Head of caudate nucleus (tissue), 42 donors: Measurements from ENCODE around the gene GNS.
A peak's percentile ranks its signal among the peaks of the same experiment; 100 is the strongest.
"Not testable (repeated sequence)": the region's sequence is repeated elsewhere in the genome, so short reads cannot be mapped to it uniquely, and the experiment has no call there.

Source experiments
- DNase-seq, 42 donors: peaks; one replicate each; pipeline versions ENCODE4 v3.0.0 to v3.0.0-alpha.2; 2020 to 2021; ENCODE audit warnings: mixed read lengths in 7 of 42
- intact Hi-C: fragments of 100-400 bp; cut with DNase I; formaldehyde crosslinking; loops from one replicate; pipeline ENCODE4 v1.15.0; 2022

GNS gene

DNA sequence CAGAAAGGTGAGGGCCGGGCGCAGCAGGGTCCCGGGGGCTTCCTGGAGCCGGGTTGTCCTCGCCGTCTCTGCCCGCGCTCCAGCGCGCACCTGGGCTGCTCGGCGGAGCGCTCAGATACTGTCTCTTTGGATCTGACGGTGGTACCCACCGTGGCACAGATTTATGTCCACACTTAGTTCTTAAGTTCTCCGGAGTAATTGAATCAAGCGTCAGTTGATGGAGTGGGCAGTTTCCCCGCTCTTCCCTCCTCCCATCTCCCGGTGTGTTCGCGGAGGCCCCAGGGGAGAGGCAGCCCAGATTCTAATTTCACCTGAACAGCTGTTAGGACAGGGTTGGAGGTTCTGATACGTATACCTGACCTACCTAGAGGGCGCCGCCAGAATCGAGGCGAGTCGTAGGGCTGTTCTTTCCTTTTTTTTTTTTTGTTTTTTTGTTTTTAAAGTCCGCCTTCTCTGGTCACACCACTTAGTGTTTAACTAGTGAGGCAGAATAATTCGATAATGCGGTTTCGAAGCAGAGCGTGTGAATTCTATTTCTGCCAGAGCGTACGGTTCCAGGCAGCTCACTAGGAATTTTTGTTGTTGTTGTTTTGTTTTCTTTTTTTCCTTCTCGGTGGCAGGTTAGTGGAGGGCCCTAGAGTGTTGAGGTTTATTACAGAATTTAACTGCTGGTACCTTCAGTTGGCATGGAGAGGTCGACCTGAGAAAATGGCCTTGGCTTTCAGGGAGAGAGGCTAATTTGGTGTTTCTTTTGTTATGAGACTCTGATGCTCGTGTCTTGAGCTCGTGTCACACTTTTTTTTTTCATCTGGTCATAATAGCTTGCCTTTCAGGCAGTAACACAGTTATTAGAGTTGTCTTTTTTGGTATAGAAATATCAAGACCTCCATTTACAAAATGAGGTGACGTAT is 22.3 kb upstream of the GNS start:
- intact Hi-C loops, result no loop called here
- no peak for DNase-seq

DNA sequence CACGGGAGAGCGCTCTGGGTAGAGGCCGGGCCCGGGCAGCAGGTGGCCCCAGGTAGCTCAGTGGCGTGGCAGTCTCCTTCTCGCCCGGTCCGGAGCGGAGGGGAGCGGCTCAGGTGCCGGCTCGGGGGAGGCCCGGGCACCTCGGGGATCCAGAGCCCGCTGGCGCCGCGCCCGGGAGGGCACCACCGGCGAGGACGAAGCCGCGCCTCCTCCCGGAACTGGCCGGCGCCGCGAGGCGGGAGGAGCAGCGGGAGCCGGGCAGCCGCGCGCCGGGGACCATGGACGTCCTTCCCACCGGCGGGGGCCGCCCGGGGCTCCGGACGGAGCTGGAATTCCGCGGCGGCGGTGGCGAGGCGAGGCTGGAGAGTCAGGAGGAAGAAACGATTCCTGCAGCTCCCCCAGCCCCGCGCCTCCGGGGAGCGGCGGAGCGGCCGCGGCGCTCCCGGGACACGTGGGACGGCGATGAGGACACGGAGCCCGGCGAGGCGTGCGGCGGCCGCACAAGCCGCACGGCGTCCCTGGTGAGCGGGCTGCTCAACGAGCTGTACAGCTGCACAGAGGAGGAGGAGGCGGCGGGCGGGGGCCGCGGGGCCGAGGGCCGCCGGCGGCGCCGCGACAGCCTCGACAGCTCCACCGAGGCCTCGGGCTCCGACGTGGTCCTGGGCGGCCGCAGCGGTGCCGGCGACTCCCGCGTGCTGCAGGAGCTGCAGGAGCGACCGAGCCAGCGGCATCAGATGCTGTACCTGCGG is 21.5 kb upstream of the GNS start:
- peak in 24 of 42 donors; percentile 4 to 51 (median 21) for DNase-seq
- intact Hi-C loops, result no loop called here

DNA sequence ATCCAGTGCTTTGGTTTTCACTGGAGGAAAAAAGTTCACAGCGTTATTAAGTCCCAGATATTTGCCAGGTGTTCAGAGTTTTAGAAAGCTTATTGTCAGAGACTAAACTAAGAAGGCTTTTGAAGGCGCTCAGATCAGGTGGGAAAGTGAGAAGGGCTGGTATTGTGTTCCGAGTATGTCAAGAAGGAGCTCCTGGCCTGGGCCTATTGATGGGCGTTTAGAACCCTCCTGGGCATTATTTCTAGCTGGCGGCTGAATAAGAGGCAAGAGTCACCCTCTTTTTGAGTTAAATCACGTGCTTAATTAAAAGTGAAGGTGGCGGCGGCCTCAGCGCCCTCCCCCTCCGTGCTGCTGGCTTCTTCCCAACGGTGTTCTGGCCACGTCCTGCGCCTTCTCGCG is 20.9 kb upstream of the GNS start:
- DNase-seq, result no peak
- intact Hi-C loops, result no loop called here

DNA sequence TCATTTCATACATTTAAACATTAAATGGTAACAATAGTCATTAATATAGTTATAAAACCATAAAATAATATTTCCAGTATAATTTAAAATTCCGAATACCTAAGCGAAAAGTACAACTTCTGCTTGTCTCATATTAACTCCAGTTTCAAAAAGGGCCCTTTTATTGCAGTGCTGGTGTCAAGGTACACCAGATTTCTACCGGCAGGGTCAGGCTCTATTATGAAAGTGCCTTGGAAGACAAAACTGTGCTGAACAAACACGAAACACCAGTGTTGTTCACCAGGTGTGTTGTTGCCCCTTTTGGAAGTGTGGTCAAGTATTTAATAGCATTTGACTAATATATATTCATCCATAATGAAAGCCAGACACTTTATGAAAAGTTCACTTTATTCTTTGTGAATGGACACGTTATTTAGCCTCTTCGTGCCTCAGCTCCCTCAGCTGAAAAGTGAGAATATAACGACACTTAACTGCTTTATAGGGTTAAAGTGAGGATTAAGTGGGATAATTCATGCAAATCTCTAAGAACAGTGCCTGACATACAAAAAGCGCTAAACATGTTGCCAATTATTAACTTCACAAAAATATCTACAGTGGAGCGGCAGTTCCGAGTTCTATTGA is 20.3 kb upstream of the GNS start:
- no peak for DNase-seq
- intact Hi-C loops, result no loop called here

DNA sequence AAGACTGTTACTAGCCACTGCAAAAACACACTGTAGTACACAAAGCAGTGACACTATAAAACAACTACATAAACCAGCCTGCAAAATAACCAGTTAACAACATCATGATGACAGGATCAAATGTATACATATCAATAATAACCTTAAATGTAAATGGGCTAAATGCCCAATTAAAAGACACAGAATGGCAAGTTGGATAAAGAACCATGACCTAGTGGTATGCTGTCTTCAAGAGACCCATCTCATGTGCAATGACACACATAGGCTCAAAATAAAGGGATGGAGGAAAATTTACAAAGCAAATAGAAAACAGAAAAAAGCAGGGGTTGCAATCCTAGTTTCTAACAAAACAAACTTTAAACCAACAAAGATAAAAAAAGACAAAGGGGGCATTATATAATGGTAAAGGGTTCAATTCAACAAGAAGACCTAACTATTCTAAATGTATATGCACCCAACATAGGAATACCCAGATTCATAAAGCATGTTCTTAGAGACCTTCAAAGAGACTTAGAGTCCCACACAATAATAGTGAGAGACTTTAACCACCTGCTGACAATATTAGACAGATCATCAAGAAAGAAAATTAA is 16.0 kb upstream of the GNS start:
- DNase-seq, intact Hi-C loops: not testable (repeated sequence)

DNA sequence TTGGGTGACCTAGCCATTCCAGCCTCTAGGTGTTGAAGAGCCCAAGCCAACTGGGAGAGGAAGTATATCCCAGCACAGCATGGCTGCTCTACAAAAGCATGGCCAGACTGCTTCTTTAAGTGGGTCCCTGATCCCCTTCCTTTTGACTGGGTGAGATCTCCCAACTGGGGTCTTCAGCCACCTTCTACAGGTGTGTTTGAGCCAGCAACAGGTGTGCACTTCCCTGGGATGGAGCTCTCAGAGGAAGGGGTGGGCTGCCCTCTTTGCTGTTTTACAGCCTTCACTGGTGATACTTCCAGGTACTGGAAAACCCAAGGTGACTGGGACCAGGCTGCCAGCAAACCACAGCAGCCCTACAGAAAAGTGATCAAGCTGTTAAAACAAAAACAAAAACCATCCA is 14.2 kb upstream of the GNS start:
- no peak for DNase-seq
- intact Hi-C loops, result no loop called here

DNA sequence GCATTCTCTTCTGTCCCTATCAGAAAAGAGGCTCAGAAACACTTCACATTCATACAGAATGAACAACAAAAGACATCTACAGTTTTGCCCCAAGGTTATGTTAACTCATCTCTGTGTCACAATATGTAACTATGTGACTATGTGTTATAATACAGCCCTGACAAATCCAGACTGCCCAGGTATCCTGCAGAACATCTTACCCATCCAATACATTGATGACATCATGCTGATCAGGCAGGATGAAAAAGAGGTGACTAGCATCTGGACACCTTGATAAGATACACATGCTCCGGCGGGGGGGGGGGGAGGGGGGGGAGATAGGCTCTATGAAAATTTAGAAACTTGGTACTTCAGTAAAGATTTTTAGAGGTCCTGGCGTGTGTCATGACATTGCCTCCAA is 8.3 kb upstream of the GNS start:
- intact Hi-C loops, result no loop called here
- DNase-seq, result no peak

DNA sequence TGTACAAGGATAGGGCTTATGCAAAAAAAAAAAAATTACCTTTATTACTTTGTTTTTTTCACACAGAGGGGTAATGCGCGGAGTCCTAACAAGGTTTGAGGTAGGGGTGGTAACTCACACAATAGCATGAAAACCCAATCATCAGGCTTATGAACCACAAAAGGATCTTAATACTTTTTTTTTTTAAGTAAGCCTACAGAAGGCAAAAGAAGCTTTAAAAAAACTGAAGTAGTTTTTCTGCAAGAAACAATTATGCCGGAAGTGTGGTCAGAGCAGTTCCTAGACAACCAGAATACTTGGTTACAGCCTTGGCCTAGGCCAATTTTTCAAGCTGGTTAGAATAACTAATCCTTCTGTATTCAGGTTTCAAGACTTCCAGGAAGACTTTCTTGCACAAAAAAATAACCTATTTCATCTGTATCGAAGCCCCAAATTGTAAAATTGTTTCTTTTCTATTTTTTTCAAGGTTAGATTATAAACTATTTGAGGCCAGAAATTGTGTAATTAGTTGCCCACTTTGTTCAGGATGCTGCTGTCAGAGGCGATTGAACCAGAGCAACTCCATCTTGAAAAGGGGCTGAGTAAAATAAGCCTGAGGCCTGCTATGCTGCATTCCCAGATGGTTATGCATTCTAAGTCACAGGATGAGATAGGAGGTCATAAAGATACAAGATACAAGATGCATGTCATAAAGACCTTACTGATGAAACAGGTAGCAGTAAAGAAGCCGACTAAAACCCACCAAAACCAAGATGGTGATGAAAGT is 1.8 kb upstream of the GNS start:
- intact Hi-C loops, result no loop called here
- no peak for DNase-seq

DNA sequence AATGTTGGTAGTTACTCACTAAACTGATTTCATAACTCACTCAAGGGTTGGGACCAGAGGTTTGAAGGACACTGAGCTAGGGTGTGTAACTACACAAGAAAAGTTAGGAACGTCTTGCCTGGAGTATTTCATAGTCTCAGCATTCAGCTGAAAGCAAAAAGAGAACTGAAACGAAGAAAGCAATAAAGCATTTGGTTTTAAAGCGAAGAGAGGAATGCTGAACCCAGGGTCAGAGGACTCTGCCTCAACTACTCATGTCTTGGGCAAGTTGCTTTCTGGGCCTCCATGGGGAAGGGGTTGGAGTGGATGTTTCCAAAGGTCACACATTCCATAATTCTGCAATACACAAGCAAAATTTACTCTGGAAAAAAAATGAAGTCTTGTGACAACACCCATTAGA is 1.4 kb downstream of the GNS start:
- intact Hi-C loops, result no loop called here
- DNase-seq, result no peak

DNA sequence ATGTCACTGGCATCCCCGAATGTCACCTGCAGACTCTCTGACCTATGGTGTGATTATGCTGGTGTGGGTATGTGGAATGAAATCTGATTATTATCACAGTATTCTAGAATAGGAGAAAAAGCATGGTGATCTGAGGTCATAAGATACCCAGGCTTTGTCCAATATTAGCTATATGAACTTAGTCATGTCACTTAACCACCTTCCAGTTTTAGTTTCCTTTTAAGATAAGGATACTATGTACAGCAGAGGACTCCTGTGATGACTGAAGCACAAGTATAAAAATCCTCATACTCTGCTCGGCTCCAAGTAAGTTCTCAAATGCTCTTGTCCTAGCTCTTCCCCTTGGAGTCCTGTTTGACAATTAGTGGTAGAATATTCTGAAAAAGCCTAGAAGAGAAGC is 2.8 kb downstream of the GNS start:
- no peak for DNase-seq
- intact Hi-C loops, result no loop called here

DNA sequence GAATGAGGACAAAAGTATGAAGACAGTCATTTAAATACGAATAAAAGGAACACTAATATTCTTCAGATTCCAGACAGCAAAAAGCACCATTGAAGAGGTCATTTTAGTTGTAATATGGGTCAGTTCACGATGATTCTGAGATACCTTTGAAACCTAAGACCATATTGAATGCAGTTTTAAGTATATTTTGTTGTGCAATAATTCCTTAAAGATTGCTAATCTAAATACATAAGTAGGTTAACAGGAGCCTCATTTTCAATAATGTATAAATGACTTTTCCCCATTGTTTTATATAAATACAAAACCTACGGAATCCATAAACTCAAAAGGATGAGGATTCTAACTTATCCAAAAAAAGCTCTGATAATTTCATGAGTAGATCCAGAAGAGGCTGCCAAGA is 5.8 kb downstream of the GNS start:
- DNase-seq, result no peak
- intact Hi-C loops, result no loop called here

DNA sequence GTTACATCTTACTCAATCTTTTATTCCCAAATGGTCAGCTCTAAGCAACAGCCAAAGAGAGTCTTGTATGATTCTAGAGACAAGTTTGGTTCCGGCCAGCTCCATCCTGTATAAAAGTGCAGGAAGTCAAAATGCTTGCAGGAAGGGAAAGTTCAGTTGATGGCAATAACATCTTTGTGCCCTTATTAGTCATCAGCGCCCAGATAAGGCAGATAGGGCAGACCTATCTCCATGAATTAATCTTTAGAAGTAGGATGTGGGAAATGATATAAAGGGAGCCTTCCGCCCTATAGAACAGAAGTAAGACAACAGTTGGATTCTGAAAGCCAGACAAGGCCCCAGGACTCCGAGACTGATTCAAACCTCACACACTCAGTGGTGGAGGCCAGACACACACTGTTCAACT is 6.4 kb downstream of the GNS start:
- no peak for DNase-seq
- intact Hi-C loops, result no loop called here

DNA sequence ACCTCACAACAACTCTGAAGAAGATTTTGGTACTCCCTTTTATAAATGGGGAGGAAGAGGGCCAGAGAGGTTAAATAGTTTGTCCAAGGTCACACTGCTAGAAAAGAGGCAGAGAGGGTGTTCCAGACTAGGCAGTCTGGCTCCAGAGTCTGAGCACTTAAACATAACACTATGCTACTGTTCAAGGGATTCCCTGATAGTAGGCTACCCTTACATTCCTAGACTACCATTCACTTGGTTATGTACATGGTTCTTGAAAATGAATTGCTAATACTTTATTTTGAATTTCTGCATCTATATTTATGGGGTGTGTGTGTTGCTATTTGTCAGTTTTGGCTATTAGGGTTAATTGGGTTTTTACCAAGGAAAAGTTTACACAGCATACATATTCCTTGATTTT is 7.2 kb downstream of the GNS start:
- no peak for DNase-seq
- intact Hi-C loops, result no loop called here

DNA sequence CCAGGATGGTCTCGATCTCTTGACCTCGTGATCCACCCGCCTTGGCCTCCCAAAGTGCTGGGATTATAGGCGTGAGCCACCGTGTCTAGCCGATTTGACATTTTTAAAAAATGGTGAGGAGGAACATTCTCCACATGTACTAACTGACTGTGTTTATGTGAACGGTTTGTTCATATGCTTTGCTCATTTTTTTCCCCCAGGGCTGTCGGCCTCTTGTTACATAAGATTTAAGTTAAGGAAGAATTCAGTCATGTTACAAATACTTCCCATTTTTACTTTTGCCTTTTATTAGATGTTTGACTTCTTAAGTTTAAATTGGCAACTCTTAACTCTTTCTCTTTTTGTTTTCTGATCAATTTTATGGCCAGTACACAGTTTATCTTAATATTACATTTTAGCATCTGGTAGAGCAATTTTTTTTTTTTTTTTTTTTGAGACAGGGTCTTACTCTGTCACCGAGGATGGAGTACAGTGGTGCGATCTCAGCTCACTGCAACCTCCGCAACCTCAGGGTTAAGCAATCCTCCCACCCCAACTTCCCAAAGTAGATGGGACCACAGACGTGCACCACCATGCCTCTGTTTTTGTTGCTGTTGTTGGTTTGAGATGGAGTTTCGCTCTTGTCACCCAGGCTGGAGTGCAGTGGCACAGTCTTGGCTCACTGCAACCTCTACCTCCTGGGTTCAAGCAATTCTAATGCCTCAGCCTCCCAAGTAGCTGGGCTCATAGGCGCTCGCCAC is 9.6 kb downstream of the GNS start:
- intact Hi-C loops, result no loop called here

DNA sequence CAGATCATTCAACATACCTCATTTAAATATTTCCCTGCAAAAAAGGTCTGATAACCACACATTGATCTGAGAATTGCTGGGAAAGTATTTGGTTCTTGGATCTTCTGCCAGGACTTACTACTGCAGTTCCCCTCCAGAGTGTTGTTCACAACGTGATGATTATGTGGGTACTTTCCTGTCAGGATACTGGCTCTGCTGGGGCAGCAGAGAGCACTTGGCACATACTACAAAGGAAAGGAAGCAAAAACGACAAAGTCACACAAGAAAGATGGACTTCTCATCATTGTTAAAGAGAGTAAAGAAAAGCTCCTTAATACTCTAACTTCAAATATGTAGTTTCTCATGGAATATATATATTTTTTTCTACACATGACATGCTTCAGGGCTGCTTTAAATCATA is 11.5 kb downstream of the GNS start:
- no peak for DNase-seq
- intact Hi-C loops, result no loop called here

More for the DNA sequence above, 9.6 kb downstream of the GNS start:
- no peak for DNase-seq

DNA sequence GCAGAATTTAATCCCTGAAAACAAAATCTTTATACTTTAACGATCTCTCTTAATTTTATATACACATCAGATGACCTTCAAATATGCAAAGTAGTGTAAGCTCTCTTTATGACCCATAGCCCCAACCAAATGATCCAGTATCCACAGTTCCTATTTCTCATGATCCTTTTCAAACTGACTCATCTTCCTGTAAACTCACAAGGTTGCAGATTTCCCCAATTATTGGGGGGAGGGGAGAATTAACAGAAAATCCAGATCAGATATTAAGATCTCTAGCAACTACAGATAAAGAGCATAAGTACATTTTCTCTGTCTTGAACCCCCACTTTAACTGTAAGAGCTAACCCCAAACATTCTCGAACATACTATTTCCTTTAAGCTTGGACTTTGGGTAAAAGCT is 12.5 kb downstream of the GNS start:
- DNase-seq, result no peak
- intact Hi-C loops, result no loop called here

DNA sequence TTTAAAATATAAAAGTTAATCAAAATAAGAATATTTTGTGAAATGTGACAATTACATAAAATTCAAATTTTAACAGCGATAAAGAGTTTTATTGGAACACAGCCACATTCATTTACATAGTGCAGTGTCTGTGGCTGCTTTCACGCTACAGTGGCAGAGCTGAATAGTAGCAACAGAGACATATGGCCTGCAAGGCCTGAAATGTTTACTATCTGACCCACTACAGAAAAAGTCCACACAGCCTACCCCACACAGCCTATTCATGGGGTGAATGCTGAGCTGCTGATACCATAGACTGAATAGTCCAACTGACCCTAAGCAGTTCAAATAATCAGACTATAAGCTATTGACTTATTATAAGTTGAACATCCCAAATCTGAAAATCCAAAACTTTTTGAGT is 13.2 kb downstream of the GNS start:
- intact Hi-C loops, result no loop called here
- DNase-seq, result no peak

DNA sequence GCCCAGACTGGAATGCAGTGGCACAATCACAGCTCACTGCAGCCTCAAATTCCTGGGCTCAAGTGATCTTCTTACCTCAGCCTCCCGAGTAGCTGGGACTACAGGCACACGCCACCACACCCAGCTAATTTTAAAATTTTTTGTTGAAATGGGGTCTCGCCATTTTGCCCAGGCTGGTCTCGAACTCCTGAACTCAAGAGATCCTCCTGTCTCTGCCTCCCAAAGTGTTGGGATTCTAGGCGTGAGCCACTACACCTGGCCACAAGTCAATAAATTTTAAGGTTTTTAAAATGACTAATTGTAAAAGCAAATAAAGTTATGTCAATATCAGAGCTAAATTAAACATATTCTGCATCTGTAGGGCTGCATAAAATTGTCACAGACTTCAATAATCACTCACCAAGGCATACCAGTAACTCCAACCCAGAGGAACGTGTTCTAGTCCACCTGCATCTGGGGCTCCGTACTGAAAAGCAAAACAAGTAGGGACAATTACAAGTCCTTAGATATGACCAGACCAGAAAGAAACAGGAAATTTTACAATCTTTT is 13.9 kb downstream of the GNS start:
- DNase-seq, result no peak
- intact Hi-C loops, result no loop called here
